HepG2 (cell line): Measurements from ENCODE around the gene TMEM50B. TPM values are rescaled to one million over a fixed set of nuclear protein-coding genes. Genes with fewer than 3 reads are reported as not detected.

ENCODE experiments used
- ATAC-seq: fragments of 200-7000 bp; cut with Tn5 transposase; 3 replicates; pipeline ENCODE4 v1.9.1; 2020; ENCODE audit warnings: mild to moderate bottlenecking, moderate library complexity
- BruUV-seq: library from RNA; stranded (reverse); fragments of 400-500 nt; replicated peaks from 2 replicates; lab custom pipeline; 2021; lab: Mats Ljungman, UMichigan
- CTCF ChIA-PET: fragments of 300-600 bp; formaldehyde crosslinking; extraction: SDS; loops from one replicate; lab custom pipeline; 2021; ENCODE audit warnings: low total read pairs, inconsistent platforms, low intra/inter-chr PET ratio; lab: Yijun Ruan, JAX
- POLR2A ChIA-PET: fragments of 350-600 bp; sonication (Branson Sonifier 250); formaldehyde crosslinking; loops from one replicate; lab custom pipeline; 2020; ENCODE audit warnings: antibody characterized with exemption, inconsistent platforms; lab: Yijun Ruan, JAX
- DNase-seq: peaks from one replicate; pipeline ENCODE4 v3.0.0-alpha.2; 2015; ENCODE audit warnings: low spot score
- FAIRE-seq: peaks from 3 replicates; lab custom pipeline; 2011; peaks lifted over from hg19 to GRCh38; lab: Jason Lieb, UNC
- H2AFZ ChIP-seq: one replicate; pipeline ENCODE4 v1.6.1; 2011; ENCODE audit warnings: low read length, inconsistent platforms
- H3K27ac ChIP-seq: fragments of 300-600 bp; 3 replicates; pipeline ENCODE4 v1.8.0; 2011; ENCODE audit warnings: mixed run types, mild to moderate bottlenecking, mixed read lengths, low read length, inconsistent platforms; ENCODE audit not compliant: insufficient read depth; ENCODE audit errors: extremely low read length
- H3K27me3 ChIP-seq, 2 experiments: fragments of 200-600 bp in 1 of 2; 2 replicates in 1 of 2; 3 replicates in 1 of 2; pipeline versions ENCODE4 v1.6.0 to v1.8.0; 2011; ENCODE audit warnings: low read length in 2 of 2, mild to moderate bottlenecking in 2 of 2, moderate library complexity in 2 of 2, inconsistent platforms in 1 of 2; ENCODE audit not compliant: insufficient read depth in 2 of 2, control insufficient read depth in 1 of 2
- H3K36me3 ChIP-seq, 2 experiments: fragments of 200-600 bp in 1 of 2; replicated peaks in 1 of 2; 2 replicates in 1 of 2; 3 replicates in 1 of 2; pipeline versions ENCODE4 v1.5.1 to v1.8.0; 2011; ENCODE audit warnings: low read length in 2 of 2, inconsistent platforms in 1 of 2; ENCODE audit not compliant: insufficient read depth in 2 of 2, control insufficient read depth in 1 of 2
- H3K4me1 ChIP-seq: 2 replicates; pipeline ENCODE4 v1.5.1; 2012; ENCODE audit warnings: low read length, inconsistent platforms; ENCODE audit not compliant: insufficient read depth
- H3K4me2 ChIP-seq: 2 replicates; pipeline ENCODE4 v1.6.0; 2011; ENCODE audit warnings: low read depth, low read length, inconsistent platforms
- H3K4me3 ChIP-seq, 3 experiments: fragments of 200-600 bp in 1 of 3; sonication (generic), shearing (Covaris generic) in 1 of 3; replicated peaks in 1 of 3; 2 replicates each; pipeline ENCODE4 v1.5.1; 2011 to 2016; ENCODE audit warnings: low read length in 3 of 3, inconsistent platforms in 2 of 3, low read depth in 2 of 3, mild to moderate bottlenecking in 2 of 3, control low read depth in 1 of 3, mixed read lengths in 1 of 3; ENCODE audit not compliant: insufficient read depth in 1 of 3
- H3K79me2 ChIP-seq: one replicate; pipeline ENCODE4 v1.6.1; 2011; ENCODE audit warnings: low read length, inconsistent platforms; ENCODE audit not compliant: insufficient read depth
- H3K9ac ChIP-seq: 2 replicates; pipeline ENCODE4 v1.6.0; 2011; ENCODE audit warnings: mild to moderate bottlenecking, low read depth, low read length, inconsistent platforms; ENCODE audit not compliant: insufficient read depth
- H3K9me3 ChIP-seq: 2 replicates; pipeline ENCODE4 v1.5.1; 2012; ENCODE audit warnings: mild to moderate bottlenecking, low read length
- H4K20me1 ChIP-seq: 2 replicates; pipeline ENCODE4 v1.6.0; 2011; ENCODE audit warnings: inconsistent platforms, mild to moderate bottlenecking, low read length, moderate library complexity; ENCODE audit not compliant: insufficient read depth
- AFF4 ChIP-seq: sonication (generic); formaldehyde crosslinking; IDR thresholded peaks from 2 replicates; pipeline ENCODE4 v1.4.0; 2020; ENCODE audit warnings: missing genetic modification reagents
- IKZF4 ChIP-seq: sonication (generic); formaldehyde crosslinking; IDR thresholded peaks from 2 replicates; pipeline ENCODE4 v1.5.1; 2020; ENCODE audit warnings: borderline replicate concordance, mild to moderate bottlenecking, low read depth, missing genetic modification reagents; ENCODE audit errors: not compliant biosample characterization
- JUND ChIP-seq: sonication (generic); formaldehyde crosslinking; IDR thresholded peaks from 2 replicates; pipeline ENCODE4 v1.8.0; 2022; ENCODE audit warnings: mild to moderate bottlenecking, missing genetic modification reagents
- YEATS2 ChIP-seq: sonication (generic); formaldehyde crosslinking; IDR thresholded peaks from 2 replicates; pipeline ENCODE4 v1.4.0; 2020; ENCODE audit warnings: missing genetic modification reagents, borderline replicate concordance
- YEATS4 ChIP-seq: sonication (generic); formaldehyde crosslinking; IDR thresholded peaks from 2 replicates; pipeline ENCODE4 v1.4.0; 2020; ENCODE audit warnings: missing genetic modification reagents, borderline replicate concordance
- ZFAT ChIP-seq: sonication (generic); formaldehyde crosslinking; conservative IDR thresholded peaks from 2 replicates; pipeline ENCODE4 v1.8.1; 2023; ENCODE audit warnings: missing genetic modification reagents, inconsistent platforms
- ZNF646 ChIP-seq: sonication (generic); formaldehyde crosslinking; IDR thresholded peaks from 2 replicates; pipeline ENCODE4 v1.9.0; 2021; ENCODE audit warnings: mild to moderate bottlenecking, missing genetic modification reagents
- WGBS: methylation state at CpG from one replicate; pipeline ENCODE4 v1.1.6; 2017; ENCODE audit warnings: low lambda C conversion rate; 5-methylcytosine and 5-hydroxymethylcytosine counted together
- in situ Hi-C: cut with HindIII; loops from 2 replicates; pipeline ENCODE4 v1.10.0; 2017; ENCODE audit warnings: low pct_unique_long_range_greater_than_20kb; ENCODE audit not compliant: extremely low pct_ligation_motif_present
- intact Hi-C: fragments of 100-400 bp; cut with micrococcal nuclease; formaldehyde crosslinking; loops from one replicate; pipeline ENCODE4 v1.10.0; 2022; ENCODE audit not compliant: unreplicated experiment
- polyA plus RNA-seq, 8 experiments: library from polyadenylated mRNA; depleted of rRNA in 3 of 8; stranded (reverse) in 7 of 8; unstranded in 1 of 8; fragments of >200 nt; fragmentation: Illumina TruSeq in 4 of 8; extraction: Trizol in 4 of 8; gene quantifications; 2 replicates each; pipeline versions ENCODE4 v1.2.1 to v1.2.3, GENCODE V29; 2011 to 2016; ENCODE audit warnings: low read depth in 4 of 8, missing spikeins in 1 of 8, mixed read lengths in 1 of 8; ENCODE audit not compliant: insufficient read depth in 1 of 8
- total RNA-seq, 5 experiments: library from RNA; depleted of rRNA; stranded (reverse); fragments of >200 nt; fragmentation: Illumina TruSeq; extraction: Trizol; gene quantifications; 2 replicates each; pipeline ENCODE4 v1.2.3, GENCODE V29; 2016; ENCODE audit warnings: low read depth in 1 of 5

Gene TMEM50B
- total and polyA plus RNA-seq, 2 of the 13 experiments (the other 11 are each of a cell fraction or from before 2014, with no cell fraction given): 29.9 to 46.3 TPM

- in situ Hi-C loops: no loop called here
- no peak overlapping the region for H3K27ac ChIP-seq
- DNase-seq (no peak), ATAC-seq (no peak), FAIRE-seq (no peak)
- peaks cover 8 to 67% of the 10 kb centered on the region in 2 experiments for H3K36me3 ChIP-seq
- ChIA-PET CTCF (no interaction called here), POLR2A (no interaction called here)
- peaks cover 35% of the 10 kb centered on the region for H3K4me1 ChIP-seq
- no peaks in the 10 kb centered on the region for H3K27me3 ChIP-seq
- H3K79me2 ChIP-seq: peaks cover 29% of the 10 kb centered on the region
- H3K4me2 ChIP-seq: no peak overlapping the region
- BruUV-seq: no TSS peak
- no peaks in the 10 kb centered on the region for H3K9me3 ChIP-seq
- TF ChIP-seq YEATS2 (no peak), YEATS4 (CRISPR knock-in tag) (no peak), JUND (CRISPR knock-in tag) (no peak), AFF4 (CRISPR knock-in tag) (no peak), IKZF4 (CRISPR knock-in tag) (no peak), ZNF646 (CRISPR knock-in tag) (no peak), ZFAT (CRISPR knock-in tag) (no peak)
- H3K4me3 ChIP-seq: no peak overlapping the region
- intact Hi-C loops: no loop called here
- no peak overlapping the region for H3K9ac ChIP-seq
- 95% methylated on average over 12 of the region's 12 CpGs for WGBS
- 0 out of 2 replicates have a peak, but pooled peaks cover 2% of the 10 kb centered on the region for H4K20me1 ChIP-seq
- H2AFZ ChIP-seq: no peak overlapping the region
These were observed 60.1 kb downstream of the TMEM50B start for GRCh38 chr21:33419538-33420123.
